HG03108 (cell line): Measurements from ENCODE around the gene PDZD8.
"Not testable (repeated sequence)": the region's sequence is repeated elsewhere in the genome, so short reads cannot be mapped to it uniquely, and the experiment has no call there.

ENCODE experiments used
- ATAC-seq: cut with Tn5 transposase; IDR thresholded peaks from one replicate; pipeline ENCODE4 v1.9.1; 2021; ENCODE audit warnings: moderate library complexity; ENCODE audit not compliant: unreplicated experiment

Gene PDZD8

DNA sequence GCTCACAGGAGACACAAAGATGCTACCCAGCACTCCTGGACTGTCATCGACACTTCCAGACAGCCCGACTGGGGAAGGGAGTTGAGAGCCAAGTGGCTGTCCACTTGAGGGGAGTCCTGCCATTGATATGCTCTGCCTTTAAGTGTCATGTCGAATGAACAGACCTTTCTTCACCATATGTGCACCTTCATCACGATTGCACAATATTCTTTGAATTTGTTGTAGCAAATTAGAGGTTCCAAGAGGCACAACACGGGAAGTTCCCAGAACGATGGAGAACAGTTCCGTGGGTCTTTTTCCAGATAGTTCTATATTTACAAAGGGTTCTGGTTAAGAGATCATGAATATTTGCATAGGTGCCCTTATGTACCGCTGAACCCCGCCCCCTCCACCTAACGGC is 118.3 kb downstream of the PDZD8 start:
- no peak for ATAC-seq

DNA sequence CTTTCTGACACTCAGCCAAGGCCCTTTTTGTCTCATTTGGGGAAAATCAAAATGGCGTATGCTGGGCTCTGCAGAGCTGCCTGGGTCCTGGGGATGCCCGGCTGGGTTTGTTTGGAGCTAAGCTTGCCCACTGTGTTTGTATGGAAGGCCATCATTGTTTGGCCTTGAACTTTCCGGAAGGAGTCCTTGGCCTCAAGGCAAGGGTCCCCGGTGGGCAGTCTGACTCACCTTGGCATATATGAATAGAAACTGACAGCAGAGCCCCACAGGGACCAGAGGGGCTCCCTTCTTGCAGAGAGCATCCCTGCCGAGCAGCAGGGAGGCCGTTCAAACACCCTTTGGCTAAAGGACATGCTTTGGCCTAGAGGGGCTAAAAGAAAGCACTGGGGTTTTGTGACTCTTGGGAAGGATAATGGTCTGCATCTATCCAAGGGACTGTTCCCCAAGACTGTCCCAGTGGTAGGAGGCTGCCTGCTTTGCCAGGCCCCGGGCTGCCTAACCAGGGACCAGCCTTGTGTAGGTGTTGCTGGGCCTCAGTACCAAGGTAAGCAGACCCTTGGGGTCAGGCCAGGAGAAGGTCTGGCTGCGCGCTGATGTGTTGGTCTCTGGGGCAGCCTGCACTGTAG is 119.3 kb downstream of the PDZD8 start:
- no peak for ATAC-seq

DNA sequence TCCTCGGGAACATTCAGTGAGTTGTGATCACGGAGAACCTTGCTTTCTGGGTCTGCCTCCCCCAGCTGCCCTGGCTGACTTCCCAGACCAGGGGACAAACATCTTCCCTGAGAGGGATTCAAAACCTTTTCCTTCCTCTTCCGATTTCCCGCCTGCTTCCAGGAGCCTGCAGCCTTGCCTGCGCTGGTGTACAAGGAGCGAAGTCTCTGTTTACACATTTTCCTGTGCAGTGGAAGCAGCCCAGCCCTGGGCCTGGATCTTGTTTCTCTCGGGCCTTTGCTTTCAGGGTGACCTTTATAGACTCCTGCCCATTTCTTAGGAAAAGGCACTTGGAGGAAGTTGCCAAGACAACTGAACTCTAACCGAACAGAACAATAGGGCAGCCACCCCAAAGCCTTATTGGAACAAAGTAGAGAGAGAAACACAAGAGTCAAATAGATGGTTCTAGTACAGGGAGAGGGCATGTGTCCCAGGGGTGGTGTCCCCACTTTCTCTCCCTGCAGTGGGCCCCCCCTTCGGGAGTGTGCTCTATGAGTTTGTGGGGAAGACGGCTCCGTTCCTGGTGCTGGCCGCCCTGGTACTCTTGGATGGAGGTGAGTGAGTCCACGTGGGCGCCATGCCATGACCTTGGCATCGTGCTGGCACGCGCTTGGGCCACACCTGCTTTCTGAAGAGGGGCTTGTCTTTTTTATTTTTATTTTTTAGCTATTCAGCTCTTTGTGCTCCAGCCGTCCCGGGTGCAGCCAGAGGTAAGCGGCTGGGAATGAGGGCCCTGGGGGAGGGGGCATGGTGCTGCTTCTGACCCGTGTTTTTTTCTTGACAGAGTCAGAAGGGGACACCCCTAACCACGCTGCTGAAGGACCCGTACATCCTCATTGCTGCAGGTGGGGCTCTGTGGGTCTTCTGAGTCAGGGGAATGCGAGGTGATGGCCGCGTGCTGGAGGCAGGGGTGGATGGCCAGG is 120.2 kb downstream of the PDZD8 start:
- ATAC-seq, result no peak

DNA sequence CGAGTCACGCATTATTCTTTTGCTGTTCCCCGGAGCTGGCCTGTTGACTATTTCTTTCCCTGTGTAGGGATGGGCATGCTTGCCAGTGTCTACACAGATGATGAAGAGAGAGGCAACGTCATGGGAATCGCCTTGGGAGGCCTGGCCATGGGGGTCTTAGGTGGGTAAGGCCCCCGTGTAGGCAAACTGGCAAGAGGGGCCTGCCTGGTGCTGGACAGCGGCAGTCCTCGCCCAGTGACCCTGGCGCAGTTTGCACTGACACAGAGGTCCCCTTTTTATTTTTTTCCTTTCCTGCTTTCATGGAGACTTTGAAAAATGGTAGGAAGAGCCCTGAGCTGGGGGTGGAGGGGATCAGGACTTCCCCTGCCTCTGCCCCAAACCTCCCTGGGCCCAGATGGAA is 120.9 kb downstream of the PDZD8 start:
- ATAC-seq, result no peak

DNA sequence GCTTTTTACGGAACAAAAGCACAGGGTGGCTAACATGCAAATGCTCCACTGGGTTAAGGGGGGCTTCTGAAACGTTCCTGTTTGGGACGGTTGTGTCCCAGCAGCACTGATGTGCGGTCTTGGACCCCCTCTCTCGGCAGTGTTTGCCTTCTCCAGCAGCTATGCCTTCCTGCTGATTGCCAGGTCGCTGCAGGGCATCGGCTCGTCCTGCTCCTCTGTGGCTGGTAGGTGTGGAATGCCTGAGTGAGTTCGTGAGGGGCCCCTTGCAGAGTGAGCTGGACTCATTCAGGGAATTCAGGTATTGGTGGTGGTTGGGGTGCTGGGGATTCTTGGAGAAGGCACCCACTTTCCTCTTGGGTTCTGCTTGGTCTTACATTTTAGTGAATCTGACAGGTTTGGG is 121.3 kb downstream of the PDZD8 start:
- ATAC-seq, result no peak

DNA sequence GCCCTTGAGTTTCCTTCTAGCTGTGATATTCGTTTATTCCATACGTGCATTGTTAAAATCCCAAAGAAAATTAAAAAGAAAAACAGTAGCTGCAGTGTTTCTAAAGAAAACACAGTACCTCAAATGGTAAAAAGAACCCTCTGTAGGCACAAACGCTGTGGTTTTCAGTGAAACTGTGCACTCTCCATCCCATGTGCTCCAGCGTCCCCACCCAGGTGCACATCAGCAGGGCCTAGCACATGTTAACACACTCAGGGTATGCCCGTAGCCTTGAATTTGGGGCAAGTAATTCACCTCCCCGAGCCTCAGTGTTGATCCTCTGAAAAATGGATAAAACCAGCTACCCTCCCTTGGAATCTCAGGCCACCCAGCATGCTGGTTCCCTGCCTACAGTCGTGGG is 124.8 kb downstream of the PDZD8 start:
- ATAC-seq, result no peak

DNA sequence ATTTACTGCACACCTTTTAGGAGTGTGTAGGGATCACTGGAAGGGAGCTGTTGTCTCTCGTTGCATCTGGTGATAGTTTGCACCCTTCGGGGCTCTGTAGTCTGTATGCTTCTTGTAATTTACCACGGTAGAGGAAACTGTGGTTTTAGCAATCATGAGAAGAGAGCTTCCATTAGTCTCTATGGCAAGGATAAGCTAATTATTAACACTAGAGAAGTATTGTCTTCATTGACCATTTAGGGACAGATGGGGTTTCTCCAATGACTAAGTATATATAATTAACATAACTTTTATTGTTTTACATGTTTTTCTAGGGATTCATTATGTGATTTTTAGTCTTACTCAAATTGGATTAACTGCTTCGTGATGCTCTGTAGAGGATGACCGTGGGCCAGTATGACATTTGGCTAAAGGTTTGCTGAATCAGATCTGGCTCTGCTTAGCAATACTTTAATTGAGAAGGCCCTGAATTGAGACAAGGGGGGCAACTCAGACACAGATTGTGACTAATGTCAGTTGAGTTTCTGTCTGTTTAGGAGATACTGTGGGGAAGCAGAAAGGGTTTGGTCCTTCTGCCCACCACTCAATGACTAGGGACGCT is 125.6 kb downstream of the PDZD8 start:
- no peak for ATAC-seq

DNA sequence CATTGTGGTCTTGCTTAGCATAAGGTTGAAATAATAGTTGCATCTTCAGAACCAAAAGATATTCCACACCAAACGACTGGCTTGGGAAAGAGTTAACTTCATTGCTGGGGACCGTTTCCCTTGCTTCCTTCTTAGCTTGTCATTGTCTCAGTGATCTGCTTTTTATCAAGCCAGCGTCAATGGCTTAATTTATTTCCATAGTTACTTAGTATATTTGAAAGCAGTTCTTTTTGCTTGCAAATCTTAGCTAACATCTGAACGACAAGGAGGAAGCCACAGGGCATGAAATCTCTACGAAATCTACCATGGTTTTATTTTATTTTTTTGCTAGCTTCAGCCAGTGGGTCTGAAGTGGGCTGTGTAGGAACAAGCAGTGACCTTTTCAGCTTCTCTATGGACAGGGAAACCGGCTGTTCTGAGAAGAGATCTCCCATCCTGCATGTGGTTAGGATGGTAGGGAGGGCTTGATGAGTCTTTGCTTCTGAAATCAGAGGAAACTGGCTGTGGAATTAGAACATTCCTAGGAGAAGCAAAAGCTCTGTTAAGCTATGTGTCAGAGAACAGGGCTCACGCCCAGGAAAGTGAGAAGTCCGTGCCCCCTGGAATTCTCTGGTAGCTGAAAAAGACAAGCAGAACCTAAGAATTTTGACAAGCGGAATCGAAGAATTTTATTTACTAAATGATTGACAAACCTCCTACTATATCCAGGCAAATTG is 126.3 kb downstream of the PDZD8 start:
- ATAC-seq, result no peak

DNA sequence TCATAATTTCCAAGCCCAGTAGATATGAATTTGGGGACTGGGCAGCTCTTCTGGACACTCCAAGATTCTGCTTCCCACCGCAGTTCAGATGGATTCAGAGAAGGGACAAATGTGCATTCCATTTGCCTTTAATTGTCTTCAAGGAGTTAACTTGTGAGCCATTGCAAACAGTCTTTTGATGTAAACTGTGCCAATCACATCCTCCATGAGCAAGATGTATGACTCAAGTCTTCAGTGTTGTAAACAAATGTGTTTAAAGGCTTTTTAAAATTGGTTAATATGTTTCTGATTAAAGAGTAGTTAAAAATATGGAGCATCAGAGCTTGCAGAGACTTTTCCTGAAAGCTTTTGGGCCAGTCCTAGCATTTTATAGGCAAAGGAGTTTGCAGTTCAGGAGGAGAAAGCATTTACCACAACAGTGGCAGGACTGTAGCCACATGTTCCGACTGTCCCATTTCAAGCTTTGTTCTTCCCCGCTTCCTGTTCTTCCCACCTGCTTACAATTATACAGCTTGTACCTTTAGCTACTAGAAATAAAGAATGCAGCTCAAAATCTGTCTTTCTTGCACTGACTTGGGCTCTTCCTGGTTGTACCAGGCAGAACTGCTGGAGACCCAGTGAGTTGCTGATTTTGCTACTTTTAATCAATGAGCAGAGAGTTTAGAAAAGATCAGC is 128.1 kb downstream of the PDZD8 start:
- no peak for ATAC-seq

DNA sequence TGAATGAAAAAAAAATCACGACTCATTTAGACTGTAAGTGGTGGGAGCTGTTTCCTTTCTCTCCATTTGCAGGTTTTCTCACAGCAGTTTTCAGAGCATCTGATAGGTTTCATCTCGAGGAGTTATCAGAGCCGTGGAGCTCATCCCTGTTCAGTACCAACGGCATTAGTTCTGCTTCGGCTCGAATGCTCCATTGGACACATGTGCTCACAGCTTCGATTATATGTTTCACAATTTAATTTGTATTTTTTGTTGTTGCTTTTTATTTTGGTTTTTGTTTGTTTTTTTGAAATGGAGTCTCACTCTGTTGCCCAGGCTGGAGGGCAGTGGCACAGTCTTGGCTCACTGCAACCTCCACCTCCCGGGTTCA is 132.8 kb downstream of the PDZD8 start:
- no peak for ATAC-seq

DNA sequence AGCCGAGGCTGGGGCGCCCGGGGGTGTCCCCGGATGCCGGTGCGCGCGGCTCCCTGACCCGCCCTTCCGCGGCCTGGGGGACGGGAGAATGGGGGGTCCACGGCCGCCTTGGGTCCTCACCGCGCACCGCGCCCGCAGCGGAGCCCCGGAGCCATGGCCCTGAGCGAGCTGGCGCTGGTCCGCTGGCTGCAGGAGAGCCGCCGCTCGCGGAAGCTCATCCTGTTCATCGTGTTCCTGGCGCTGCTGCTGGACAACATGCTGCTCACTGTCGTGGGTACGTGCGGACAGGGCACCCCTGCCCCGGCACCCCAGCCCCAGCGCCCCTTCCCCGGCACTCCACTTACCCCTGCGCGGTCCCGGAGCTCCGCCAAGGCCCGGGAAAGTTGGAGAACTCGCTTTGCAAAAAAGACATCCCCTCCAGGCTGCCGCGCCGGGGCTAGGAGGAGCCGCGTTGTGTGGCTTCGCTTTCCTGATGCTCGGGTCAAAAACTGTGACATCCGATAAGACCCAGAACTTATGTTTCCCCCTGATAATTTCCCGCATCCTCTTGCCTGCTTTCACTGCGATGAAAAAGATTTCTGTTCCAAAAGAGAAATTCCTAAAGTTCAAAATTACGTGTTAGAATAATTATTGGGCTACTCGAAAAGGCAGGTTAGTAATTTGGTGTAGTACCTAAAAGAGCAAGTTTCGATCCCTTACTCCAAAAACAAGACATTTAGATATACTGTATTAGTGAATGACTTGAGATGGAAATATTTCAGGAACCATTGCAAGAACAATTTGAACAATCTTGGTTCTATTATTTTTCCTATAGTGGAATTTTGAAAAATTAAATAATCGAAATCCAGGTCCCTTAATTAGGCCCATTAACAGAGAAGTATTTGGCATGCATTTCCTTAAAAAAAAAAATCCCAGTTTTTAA is 133.4 kb downstream of the PDZD8 start:
- ATAC-seq, result no peak

DNA sequence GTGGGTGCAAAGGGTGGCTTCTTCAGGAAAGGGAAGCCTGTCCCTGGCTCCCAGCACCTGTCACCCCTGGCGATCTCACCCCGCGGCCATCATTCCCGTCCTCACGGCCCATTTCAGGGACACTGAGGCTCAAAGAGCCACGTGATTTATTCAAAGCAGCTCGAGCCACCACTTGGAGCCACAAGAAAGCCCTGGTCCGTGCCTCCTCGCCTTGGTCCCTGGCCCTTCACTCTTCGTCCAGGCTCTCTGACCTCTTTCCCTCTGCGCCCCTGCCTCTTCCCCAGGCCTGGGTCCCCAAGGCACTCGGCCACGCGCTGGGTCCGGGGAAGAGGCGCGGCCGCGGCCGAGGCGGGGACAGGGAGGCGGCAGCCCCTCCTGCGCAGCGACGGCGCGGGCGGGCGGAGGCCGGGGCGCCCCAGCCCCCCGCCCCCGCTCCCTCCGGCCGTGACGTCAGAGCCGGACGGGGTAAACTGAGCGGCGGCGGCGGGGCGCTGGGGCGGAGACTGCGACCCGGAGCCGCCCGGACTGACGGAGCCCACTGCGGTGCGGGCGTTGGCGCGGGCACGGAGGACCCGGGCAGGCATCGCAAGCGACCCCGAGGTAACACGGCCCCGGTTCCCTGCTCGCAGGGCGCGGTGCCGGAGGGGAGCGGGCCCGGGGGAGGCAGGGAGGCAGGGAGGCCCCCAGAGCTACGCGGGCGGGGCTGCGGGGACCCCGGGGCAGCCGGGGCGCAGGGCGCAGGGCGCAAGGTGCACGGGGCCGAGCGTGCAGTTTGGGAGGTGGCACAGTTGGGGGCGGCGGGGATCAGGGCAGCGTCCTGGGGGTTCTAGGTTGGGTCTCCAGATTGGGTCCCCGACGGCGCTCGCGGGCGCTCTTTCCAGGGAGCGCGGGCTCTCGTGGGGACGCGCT is 134.4 kb downstream of the PDZD8 start, which contains the start of gene SLC18A2:
TSS of gene SLC18A2 (plus strand) at position 494 of the 909 bp plus-strand sequence. CDS start 580 bp downstream, outside the sequence.
- no peak for ATAC-seq

DNA sequence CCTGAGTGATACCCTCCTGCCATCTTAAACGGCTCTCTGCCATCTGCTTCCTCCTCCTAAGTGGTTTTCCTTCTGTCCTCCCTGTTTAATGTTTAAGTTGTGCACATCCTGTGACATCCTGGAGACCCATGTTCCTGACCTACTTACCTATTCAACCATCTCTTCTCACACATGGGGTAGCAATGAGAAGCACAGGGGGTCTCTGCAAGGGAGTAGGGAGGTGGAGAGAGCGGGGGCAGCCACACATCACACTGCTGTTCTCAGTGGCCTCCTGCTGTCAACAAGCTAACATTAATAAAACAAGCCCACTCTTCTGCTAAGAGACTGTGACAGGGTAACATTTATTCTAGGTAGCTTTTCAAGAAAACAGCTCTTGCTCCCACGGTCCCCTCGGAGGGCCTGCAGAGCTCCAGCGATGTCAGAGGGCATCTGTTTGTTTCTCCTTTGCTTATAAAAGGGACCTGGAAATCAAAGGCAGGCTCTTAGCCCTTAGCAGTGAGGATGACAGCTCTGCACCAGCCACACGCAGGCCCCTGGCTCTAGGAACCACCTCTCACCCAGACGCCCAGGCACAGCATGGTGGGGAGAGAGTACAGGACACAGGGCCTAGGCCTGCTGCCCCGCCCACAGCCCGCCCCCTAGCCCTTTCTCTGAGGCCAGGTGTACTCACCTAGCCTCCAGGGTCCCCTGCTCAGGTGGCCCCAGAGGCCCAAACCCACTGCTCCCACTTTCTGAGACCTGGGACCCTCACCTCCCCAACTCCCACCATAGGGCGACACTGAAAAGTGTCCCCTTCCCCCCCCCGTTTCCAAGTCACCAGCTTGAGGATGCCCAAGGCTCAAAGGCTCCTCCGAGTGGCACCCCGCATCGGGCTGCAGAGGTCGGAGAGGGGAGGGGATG is 135.3 kb downstream of the PDZD8 start:
- no peak for ATAC-seq

DNA sequence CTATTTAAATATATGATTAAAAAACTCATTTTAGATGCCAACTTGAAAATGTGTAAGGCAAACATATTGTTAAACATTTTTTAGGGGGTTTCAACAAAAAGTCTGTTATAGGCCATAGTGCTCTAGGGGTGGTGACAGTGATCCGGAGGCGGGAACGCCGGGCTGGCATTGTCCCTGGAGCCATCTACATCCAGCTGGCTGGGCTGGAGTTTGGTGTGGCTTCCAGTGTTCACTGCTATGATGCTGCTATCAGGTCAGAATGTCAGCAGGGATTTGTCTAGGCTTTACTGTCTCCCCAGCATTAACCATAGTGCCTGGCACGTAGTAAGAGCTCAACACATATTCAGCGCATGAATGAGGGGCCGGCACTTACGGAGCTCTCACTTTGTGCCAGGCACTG is 136.2 kb downstream of the PDZD8 start:
- no peak for ATAC-seq

DNA sequence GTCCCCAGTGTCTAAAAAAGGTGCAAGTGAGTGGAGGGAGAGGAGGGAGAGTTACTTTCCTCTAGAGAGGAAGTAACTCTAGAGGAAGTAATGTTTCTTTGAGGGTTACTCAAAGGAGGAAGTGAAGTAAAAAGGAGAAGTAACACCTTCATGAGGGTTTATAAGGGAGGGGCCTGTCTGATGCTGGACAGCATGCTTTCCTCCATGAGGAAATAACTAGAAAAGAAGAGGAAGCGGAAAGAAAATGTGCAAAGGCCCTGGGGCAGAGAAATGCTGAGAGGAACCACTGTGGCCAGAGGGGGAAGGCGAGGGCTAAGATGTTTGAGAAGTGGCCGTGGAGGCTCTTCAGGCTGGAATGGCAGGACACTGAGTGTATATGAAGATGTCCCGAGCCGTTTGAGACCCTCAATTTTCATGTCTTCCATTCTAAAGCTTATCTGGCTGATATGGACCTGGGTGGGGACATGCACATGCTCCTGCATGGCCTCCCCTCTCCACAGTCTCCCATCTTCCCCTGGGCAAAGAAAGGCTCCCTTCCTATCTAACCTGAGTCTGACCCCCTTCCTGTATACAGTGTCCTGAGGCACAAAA is 137.7 kb downstream of the PDZD8 start:
- ATAC-seq, result no peak

DNA sequence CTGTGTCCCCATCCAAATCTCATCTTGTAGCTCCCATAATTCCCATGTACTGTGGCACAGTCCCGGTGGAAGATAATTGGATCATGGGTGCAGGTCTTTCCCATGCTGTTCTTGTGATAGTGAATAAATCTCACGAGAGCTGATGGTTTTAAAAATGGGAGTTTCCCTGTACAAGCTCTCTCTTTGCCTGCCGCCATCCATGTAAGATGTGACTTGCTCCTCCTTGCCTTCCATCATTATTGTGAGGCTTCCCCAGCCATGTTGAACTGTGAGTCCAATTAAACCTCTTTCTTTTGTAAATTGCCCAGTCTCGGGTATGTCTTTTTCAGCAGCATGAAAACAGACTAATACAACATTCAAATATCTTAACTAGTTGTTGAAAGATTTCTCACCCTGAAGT is 145.1 kb downstream of the PDZD8 start:
- not testable (repeated sequence) for ATAC-seq

DNA sequence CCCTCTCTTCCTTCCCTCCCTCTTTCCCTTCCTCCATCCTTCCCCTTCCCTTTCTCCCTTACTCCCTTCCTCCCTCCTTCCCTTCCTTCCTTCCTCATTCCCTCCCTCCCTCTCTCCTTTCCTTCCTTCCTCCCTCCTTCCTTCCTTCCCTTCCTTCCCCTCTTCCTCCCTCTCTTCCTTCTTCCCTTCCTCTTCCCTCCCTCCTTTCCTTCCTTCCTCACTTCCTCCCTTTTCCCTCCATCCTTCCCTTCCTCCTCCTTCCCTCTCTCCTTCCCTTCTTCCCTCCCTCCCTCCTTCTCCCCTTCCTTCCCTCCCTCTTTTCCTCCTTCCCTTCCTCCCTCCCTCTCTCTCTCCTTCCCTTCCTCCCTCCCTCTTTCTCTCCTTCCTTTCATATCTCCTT is 147.0 kb downstream of the PDZD8 start:
- no peak for ATAC-seq
